Omental fat pad (tissue), 4 donors: ENCODE data around the gene UPP1. TPM values are rescaled to one million over a fixed set of nuclear protein-coding genes. Genes with fewer than 3 reads are reported as not detected.
"Not testable (repeated sequence)": the region's sequence is repeated elsewhere in the genome, so short reads cannot be mapped to it uniquely, and the experiment has no call there.

Experiments used
- ATAC-seq: fragments of 150-250 bp; one replicate; pipeline ENCODE4 v1.9.1; 2016; ENCODE audit warnings: mild to moderate bottlenecking, moderate library complexity; ENCODE audit not compliant: low FRiP score
- DNase-seq: peaks from one replicate; pipeline ENCODE4 v3.0.0-alpha.2; 2019; ENCODE audit warnings: low spot score
- total RNA-seq, 4 donors: library from RNA; depleted of rRNA; stranded (reverse); fragments of >200 nt; gene quantifications; one replicate each; pipeline ENCODE4 v1.1.0, GENCODE V29; 2016
- TF ChIP-seq, protein P1 (sequence below), 3 donors: fragments of 450-650 bp; IDR thresholded peaks; one replicate each; pipeline ENCODE4 v1.5.1; 2016 to 2017; ENCODE audit warnings: antibody characterized with exemption in 3 of 3, mild to moderate bottlenecking in 3 of 3, moderate library complexity in 2 of 3

The UPP1 gene
- total RNA-seq, 4 donors from 2014 or later, result 26.1 to 114 (median 32.6) TPM

- TF ChIP-seq, protein P1, sequence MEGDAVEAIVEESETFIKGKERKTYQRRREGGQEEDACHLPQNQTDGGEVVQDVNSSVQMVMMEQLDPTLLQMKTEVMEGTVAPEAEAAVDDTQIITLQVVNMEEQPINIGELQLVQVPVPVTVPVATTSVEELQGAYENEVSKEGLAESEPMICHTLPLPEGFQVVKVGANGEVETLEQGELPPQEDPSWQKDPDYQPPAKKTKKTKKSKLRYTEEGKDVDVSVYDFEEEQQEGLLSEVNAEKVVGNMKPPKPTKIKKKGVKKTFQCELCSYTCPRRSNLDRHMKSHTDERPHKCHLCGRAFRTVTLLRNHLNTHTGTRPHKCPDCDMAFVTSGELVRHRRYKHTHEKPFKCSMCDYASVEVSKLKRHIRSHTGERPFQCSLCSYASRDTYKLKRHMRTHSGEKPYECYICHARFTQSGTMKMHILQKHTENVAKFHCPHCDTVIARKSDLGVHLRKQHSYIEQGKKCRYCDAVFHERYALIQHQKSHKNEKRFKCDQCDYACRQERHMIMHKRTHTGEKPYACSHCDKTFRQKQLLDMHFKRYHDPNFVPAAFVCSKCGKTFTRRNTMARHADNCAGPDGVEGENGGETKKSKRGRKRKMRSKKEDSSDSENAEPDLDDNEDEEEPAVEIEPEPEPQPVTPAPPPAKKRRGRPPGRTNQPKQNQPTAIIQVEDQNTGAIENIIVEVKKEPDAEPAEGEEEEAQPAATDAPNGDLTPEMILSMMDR (IDR thresholded peaks at IDR 0.05), result no peak
- no peak for ATAC-seq
- DNase-seq, result no peak
Measured at GRCh38 chr7:48063985-48064384, 25.1 kb upstream of the UPP1 start.

DNA sequence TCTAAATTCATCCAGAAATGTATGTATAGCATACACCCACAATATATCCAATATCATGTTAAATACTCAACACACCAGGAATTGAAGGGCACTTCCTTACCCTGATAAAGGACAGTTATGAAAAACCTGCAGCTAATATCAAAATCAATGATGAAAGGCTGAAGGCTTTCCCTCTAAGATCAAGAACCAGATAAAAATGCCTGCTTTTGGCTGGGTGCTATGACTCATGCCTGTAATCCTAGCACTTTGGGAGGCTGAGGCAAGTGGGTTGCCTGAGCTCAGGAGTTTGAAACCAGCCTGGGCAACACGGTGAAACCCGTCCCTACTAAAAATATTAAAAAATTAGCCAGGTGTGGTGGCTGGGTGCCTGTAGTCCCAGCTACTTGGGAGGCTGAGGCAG is 21.6 kb upstream of the UPP1 start:
- ATAC-seq (no peak), DNase-seq (no peak)
- TF ChIP-seq, protein P1 (IDR thresholded peaks at IDR 0.05), result no peak

- DNase-seq, result no peak
- ATAC-seq, result no peak
- TF ChIP-seq, protein P1 (IDR thresholded peaks at IDR 0.05), result no peak
Measured at GRCh38 chr7:48074204-48074654, 14.8 kb upstream of the UPP1 start.

- TF ChIP-seq, protein P1 (IDR thresholded peaks at IDR 0.05), result no peak
- DNase-seq (no peak), ATAC-seq (no peak)
Measured at GRCh38 chr7:48077423-48077822, 11.6 kb upstream of the UPP1 start.

DNA sequence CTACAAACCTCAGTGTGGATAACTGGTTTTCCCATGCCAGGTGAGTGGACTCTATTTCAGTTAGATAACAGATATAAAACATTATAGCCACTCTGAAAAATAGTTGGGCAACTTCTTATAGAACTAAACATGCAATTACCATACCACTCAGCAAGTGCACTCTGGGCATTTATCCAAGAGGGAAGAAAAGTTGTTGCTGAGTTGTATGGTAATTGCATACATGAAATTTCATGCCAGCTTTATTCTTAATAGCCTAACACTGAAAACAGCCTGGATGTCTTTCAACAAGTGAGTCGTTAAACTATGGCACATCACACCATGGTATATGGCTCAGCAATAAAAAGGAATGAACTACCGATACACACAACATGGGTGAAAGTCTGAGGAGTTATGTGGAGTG is 10.6 kb upstream of the UPP1 start:
- ATAC-seq, result no peak
- DNase-seq, result no peak
- TF ChIP-seq, protein P1 (IDR thresholded peaks at IDR 0.05), result no peak

GRCh38 chr7:48082378-48082777 is 6.7 kb upstream of the UPP1 start:
- not testable (repeated sequence) for DNase-seq, ATAC-seq

GRCh38 chr7:48083114-48083830 is 5.8 kb upstream of the UPP1 start:
- TF ChIP-seq, protein P1 (IDR thresholded peaks at IDR 0.05), result no peak
- no peak for DNase-seq
- ATAC-seq, result no peak
